ENCODE data around the gene LSMEM2. TPM values are rescaled to one million over a fixed set of nuclear protein-coding genes. Genes with fewer than 3 reads are reported as not detected.

LSMEM2 gene
- total and polyA plus RNA-seq, 9 of the 15 experiments (the other 6 are each of a cell fraction or from before 2014, with no cell fraction given): not detected

DNA sequence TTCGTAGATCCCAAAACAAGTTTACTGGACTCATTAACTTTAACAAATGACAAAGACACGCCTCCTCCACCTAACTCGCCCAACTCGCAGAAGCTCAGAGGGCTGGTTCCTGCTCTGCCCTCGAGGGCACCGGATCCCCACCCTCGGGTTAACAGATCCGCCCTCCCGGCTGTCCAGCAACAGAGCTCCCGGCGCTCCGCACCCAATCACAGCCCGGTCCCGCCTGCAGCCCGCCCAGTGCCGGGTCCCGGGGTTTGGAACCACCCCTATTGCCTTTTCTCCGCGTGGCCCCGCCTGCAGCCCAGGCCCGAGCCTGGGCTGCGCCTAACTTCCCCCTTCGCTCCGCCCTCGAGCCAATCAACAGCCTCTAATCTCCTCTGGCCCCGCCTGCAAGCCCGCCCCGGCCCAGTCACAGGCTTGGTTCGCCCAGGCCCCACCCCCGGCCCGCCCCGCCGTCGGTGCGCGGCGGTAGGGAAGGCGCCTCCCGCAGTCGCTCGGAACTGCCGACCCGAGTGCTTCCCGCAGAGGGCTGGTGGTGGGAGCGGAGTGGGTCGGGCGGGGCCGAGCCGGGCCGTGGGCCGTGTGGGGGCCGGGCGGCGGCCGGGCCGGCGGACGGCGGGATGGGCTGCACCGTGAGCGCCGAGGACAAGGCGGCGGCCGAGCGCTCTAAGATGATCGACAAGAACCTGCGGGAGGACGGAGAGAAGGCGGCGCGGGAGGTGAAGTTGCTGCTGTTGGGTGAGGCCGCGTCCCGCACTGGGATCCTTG lies 43.0 kb upstream of the LSMEM2 start, which contains the start of gene GNAI2 (continued):
- TF ChIP-seq, protein P1, sequence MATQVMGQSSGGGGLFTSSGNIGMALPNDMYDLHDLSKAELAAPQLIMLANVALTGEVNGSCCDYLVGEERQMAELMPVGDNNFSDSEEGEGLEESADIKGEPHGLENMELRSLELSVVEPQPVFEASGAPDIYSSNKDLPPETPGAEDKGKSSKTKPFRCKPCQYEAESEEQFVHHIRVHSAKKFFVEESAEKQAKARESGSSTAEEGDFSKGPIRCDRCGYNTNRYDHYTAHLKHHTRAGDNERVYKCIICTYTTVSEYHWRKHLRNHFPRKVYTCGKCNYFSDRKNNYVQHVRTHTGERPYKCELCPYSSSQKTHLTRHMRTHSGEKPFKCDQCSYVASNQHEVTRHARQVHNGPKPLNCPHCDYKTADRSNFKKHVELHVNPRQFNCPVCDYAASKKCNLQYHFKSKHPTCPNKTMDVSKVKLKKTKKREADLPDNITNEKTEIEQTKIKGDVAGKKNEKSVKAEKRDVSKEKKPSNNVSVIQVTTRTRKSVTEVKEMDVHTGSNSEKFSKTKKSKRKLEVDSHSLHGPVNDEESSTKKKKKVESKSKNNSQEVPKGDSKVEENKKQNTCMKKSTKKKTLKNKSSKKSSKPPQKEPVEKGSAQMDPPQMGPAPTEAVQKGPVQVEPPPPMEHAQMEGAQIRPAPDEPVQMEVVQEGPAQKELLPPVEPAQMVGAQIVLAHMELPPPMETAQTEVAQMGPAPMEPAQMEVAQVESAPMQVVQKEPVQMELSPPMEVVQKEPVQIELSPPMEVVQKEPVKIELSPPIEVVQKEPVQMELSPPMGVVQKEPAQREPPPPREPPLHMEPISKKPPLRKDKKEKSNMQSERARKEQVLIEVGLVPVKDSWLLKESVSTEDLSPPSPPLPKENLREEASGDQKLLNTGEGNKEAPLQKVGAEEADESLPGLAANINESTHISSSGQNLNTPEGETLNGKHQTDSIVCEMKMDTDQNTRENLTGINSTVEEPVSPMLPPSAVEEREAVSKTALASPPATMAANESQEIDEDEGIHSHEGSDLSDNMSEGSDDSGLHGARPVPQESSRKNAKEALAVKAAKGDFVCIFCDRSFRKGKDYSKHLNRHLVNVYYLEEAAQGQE (IDR thresholded peaks at IDR 0.05; ENCODE audit: borderline replicate concordance): no peak
- TF ChIP-seq, protein P1 (CRISPR knock-in tag; IDR thresholded peaks at IDR 0.05; ENCODE audit: low read depth): no peak
- TF ChIP-seq COPS2 (conservative IDR thresholded peaks at IDR 0.05): no peak
- TF ChIP-seq JUND (IDR thresholded peaks at IDR 0.05; ENCODE audit: borderline replicate concordance, low read depth, low read length): no peak
- TF ChIP-seq JUND (tag; IDR thresholded peaks at IDR 0.05; ENCODE audit: borderline replicate concordance, low read depth, low read length): no peak
- no peak for TF ChIP-seq ZC3H4 (CRISPR knock-in tag; IDR thresholded peaks at IDR 0.05; ENCODE audit: borderline replicate concordance)
- TF ChIP-seq, protein P2, sequence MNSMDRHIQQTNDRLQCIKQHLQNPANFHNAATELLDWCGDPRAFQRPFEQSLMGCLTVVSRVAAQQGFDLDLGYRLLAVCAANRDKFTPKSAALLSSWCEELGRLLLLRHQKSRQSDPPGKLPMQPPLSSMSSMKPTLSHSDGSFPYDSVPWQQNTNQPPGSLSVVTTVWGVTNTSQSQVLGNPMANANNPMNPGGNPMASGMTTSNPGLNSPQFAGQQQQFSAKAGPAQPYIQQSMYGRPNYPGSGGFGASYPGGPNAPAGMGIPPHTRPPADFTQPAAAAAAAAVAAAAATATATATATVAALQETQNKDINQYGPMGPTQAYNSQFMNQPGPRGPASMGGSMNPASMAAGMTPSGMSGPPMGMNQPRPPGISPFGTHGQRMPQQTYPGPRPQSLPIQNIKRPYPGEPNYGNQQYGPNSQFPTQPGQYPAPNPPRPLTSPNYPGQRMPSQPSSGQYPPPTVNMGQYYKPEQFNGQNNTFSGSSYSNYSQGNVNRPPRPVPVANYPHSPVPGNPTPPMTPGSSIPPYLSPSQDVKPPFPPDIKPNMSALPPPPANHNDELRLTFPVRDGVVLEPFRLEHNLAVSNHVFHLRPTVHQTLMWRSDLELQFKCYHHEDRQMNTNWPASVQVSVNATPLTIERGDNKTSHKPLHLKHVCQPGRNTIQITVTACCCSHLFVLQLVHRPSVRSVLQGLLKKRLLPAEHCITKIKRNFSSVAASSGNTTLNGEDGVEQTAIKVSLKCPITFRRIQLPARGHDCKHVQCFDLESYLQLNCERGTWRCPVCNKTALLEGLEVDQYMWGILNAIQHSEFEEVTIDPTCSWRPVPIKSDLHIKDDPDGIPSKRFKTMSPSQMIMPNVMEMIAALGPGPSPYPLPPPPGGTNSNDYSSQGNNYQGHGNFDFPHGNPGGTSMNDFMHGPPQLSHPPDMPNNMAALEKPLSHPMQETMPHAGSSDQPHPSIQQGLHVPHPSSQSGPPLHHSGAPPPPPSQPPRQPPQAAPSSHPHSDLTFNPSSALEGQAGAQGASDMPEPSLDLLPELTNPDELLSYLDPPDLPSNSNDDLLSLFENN (IDR thresholded peaks at IDR 0.05; ENCODE audit: low read depth in 2 of 2, low read length in 2 of 2): no peak
- TF ChIP-seq, protein P3, sequence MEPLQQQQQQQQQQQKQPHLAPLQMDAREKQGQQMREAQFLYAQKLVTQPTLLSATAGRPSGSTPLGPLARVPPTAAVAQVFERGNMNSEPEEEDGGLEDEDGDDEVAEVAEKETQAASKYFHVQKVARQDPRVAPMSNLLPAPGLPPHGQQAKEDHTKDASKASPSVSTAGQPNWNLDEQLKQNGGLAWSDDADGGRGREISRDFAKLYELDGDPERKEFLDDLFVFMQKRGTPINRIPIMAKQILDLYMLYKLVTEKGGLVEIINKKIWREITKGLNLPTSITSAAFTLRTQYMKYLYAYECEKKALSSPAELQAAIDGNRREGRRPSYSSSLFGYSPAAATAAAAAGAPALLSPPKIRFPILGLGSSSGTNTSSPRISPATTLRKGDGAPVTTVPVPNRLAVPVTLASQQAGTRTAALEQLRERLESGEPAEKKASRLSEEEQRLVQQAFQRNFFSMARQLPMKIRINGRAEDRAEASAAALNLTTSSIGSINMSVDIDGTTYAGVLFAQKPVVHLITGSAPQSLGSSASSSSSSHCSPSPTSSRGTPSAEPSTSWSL (CRISPR knock-in tag; IDR thresholded peaks at IDR 0.05; ENCODE audit: borderline replicate concordance): no peak
- TF ChIP-seq, protein P4, sequence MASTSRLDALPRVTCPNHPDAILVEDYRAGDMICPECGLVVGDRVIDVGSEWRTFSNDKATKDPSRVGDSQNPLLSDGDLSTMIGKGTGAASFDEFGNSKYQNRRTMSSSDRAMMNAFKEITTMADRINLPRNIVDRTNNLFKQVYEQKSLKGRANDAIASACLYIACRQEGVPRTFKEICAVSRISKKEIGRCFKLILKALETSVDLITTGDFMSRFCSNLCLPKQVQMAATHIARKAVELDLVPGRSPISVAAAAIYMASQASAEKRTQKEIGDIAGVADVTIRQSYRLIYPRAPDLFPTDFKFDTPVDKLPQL (IDR thresholded peaks at IDR 0.05; ENCODE audit: extremely low read depth, insufficient read length): no peak
